Embryonic facial prominence (tissue), 1 donor: ENCODE results near the gene PLIN5.
"Not testable (repeated sequence)": the region's sequence is repeated elsewhere in the genome, so short reads cannot be mapped to it uniquely, and the experiment has no call there.

ENCODE experiments used
- DNase-seq: peaks from one replicate; pipeline ENCODE4 v3.0.0-alpha.2; 2016; ENCODE audit errors: extremely low spot score

Gene PLIN5

DNA sequence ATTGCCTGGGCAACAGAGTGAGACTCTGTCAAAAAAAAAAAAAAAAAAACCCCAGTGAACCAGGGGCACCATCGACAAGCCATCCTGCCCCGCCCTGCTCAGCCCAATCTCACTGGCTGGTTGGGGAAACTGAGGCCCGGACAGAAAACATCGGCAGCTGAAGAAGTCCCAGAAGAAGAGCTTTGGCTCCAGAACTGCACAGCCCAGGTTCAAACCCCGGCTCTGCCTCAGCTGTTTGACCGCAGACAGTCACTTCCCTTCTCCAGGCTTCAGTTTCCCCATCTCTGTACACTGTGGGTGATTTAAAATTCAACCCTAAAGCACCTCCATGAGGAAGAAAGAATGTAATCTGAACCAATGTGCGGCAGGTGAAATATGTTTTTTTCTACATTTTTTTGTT is 33.9 kb upstream of the PLIN5 start:
- no peak for DNase-seq

DNA sequence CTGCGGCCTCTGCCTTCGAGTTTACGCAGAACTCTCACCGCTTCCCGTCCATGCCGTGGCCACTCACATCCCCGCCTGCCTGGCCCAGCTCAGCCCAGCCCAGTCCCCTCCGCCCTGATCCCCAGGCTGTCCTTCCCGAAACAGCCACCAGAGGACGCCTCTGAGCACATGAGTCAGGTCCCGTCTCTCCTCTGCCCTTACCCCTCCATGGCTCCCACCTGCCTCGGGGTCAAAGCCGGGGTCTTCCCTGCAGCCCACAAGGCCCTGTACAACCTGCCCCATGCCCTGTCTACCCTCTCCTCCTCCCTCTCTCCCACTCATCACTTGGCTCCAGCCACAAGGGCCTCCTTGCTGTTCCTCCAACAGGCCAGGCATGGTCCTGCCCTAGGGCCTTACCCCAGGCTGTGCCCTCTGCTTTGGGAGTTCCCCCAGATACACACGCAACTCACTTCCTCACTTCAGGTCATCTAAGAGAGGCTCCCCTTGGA is 32.6 kb upstream of the PLIN5 start:
- DNase-seq = no peak

DNA sequence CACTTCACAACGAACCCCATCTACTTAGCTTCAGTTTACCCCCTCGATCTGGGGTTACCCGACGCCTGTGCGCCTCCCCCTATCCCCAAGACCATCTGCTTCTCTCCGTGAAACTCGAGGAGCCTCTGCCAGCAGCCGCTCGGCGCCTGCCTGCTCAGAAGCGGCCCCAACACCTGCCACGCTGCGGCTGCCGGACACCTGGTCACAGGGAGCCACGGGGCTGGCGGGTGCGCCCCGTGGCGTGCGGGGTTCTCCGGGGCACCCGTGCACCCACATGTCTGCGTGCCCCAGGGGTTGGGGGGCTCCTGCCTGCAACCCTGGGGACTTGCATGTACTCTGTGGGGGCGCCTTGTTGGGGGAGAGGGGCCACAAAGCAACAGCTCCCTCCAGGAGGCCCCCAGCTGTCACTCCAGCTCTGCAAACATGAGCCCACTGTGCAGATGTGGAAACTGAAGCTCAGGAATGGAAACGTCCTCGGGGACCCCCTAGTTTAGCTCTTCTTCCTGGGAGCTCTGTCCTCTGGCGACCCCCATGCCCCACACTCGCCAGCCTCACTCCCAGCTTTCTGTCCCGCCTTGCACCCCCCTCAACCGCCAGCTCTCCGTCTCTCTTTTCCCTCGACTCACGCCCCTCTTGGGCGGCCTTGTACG is 31.5 kb upstream of the PLIN5 start:
- no peak for DNase-seq

DNA sequence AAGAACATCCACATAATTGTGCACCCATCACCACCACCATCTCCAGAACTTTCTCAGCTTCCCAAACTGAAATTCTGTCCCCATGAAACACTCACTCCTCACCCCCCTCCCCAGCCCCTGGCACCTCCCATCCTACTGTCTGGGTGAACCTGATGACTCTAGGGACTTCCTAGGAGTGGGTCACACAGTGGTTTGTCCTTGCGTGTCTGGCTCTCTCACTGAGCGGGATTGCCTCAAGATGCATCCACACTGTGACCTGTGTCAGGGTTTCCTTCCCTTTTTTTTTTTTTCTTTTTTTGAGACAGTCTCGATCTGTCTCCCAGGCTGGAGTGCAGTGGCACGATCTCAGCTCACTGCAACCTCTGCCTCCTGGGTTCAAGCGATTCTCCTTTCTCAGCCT is 28.5 kb upstream of the PLIN5 start:
- DNase-seq = not testable (repeated sequence)

DNA sequence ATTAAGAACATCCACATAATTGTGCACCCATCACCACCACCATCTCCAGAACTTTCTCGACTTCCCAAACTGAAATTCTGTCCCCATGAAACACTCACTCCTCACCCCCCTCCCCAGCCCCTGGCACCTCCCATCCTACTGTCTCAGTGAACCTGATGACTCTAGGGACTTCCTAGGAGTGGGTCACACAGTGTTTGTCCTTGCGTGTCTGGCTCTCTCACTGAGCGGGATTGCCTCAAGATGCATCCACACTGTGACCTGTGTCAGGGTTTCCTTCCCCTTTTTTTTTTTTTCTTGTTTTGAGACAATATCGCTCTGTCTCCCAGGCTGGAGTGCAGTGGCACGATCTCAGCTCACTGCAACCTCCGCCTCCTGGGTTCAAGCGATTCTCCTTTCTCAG is 27.1 kb upstream of the PLIN5 start:
- DNase-seq = not testable (repeated sequence)

DNA sequence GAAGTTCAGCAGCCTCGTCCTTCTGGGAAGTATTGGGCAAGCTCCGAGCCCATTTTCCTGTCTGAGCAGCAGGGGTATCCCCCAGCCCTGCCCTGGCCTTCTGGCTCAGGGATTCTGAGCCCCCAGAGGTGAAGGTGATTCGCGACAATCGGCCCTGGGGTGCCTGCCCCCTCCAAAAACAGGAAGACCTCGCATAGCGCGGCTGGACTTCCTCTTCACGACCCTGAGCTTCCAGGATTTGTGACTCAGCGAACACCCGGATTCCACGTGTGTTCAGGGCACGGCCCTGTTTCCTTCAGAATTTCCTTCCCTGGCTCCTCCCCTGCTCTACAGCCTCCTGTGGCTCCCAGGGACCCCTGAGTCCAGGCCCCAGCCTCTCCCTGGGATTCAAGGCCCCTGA is 24.5 kb upstream of the PLIN5 start, which contains the start of gene SEMA6B:
Gene SEMA6B, minus strand, starts transcription at position 116 of the 400 bp plus-strand sequence. CDS start 1,227 bp downstream, outside the sequence.
- DNase-seq = no peak

DNA sequence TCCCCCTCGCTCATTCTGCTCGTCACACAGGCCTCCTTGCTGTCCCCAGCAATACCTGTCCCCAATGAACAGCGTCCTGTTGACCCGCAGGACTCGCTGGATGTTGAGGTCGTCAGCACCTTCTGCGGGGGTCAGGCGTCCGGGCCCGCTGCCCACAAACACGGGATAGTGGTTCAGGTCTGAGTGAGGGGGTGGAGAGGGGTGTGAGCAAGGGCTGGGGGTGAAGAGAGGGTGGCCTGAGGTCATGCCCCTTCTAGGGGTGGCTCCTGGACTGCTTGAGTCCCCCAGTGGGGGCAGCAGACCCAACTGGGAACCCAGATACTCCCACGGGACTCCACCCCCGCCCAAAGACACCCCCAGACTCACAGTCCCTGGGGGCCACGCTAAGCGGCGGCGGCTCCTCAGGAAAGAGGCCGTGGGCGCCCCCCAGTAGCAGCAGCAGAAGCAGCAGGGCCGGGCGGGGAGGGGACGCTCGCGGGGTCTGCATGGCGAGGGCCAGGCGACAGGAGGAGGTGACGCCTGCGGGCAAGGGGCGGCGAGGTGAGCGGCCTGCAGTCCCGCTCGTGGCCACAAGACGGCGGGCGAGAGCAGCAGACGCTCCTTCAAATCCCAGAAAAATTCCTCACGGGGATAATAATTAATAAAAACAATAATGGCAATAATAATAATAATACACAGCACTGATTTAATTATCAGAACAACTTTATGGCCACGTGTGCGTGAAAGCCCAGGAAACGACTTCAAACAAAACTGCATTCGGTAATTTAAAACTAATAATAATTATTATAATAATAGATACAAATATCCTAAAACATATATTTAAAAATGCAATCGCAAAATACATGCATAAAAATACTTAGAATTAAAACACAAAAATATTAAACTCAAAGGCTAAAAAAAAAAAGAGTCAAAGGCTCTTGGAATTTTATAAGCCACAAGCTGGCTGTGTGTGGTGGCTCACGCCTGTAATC is 23.2 kb upstream of the PLIN5 start:
- no peak for DNase-seq

DNA sequence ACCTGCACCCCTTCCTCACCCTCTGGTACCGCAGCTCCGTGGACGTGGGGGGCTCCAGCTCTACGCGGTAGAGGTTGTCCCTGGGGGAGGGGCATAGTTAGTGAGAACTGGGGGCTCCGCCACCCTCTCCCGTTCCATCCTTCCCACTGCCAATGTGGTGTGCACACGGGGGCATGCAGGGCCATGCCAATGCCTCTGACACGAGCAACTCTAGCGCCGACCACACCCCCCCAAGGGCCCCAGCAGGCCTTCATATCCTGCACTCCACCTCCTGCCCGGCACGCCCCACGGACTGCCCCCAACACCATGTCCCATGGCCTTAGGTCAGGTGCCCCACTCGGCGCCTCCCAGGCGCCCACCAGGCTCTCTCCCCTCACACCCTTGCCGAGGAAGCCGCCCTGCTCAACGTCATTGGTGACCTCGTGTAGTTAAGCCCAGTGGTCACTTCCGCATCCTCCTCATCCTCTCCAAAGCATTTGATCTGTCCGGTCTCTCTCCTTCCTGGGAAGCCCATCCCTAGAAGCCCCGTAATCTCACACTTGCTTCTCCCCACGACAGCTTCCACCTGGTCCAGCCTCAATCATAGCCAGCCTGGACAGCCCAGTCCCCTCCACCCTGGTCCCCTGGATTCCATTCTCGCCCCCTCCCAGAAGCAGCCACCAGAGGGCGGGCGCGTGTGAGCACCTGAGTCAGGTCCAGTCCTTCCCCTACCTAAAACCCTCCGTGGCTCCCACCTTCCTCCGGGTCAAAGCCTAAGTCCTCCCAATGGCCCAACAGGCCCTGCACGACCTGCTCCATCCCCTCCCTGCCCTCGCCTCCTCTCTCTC is 22.3 kb upstream of the PLIN5 start:
- no peak for DNase-seq

DNA sequence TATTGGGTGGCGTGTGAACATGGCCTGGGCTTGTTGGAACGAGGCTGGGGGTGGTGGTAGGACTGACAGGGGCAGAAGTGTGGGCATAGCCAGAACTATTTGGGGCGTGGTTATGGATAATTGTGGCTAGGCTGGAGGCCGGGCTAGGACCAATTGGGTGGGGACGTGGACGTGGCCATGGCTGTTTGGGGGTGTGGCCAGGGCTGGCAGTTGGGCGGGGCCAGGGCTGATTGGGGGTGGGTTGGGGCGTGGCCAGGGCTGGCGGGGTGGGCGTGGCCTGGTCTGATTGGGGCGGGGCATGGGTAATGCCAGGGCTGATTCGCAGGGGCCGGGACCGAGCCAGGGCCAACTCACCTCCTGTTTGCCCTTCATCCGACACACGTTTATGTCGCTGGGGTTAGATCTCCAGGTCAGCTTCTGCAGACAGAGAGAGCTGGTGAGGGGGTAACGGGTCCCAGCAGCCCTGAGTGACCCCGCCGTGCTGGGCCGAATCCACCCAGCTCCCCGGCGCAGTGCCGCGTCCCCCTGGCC is 21.6 kb upstream of the PLIN5 start:
- no peak for DNase-seq

DNA sequence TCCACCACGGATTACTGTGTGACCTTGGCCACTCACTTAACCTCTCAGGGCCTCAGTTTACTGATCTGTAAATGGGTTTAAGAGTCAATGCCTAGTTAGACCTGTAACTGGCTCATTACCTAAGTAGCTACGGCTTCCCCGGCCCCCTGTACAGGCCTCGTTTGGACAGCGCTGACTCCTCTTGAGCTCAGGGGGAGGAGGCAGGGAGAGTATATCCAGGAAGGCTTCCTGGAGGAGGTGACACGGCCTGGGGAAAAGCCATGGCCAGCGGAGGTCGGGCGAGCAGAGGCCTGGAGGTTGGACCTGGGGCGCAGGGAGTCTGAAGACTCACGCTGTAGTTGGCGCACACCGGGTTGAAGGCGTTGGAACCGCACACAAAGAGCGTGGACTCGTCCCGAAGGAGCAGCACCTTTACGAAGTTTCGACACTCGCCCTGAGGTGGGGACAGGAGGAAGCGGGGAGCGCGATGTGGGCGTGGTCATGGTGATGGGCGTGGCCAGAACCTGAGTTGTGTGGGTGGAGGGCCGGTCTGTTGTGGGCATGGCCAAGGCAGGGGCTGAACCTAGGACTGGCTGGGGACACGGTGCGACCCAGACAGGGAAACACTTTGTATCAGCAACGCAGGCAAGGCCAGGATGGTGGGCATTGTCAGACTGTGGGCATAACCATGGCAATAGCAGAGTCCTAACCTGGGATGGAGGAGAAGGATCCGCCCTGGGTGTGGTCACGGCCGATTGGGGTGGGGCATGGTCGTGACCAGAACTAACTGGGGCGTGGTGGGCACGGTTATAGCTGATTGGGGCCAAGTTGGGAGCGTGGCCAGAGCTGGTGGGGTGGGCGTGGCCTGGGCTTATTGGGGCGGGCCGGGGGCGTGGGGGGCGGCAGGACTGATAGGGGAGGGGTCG is 20.9 kb upstream of the PLIN5 start:
- no peak for DNase-seq

DNA sequence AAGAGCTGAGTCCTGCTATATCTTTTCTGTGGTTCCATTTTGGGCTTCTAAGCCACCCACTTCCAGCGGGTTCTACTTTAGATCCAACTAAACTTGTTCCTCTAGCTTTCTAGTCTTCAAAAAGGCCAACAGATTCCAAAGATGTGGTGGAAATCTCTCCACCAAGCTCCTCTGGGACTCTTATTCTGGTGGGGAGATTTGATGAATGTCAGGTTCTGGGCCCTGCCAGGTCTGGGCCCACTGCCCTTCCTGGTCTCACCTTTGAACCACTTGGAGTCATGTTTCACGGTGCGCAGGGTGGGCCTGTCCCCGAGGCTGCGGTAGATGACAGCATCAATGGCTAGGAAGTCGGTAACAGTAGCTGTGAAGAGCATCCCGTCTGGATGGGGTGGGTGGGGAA is 19.7 kb upstream of the PLIN5 start:
- DNase-seq = no peak

DNA sequence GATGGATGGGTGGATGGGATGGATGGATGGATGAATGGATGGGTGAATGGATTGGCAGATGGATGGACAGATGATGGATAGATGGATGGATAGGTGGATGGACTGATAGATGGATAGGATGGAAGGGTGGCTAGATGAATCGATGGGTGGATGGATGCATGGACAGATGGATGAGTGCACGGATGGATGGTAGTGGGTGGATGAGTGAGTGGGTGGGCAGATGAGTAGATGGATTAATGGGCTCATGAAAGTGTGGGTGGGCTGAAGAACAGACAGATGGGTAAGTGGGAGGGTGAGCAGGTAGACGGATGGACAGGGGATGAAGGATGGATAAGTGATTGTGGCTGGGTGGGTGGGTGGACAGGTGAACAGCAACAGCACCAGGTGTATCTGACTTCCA is 18.8 kb upstream of the PLIN5 start:
- no peak for DNase-seq

DNA sequence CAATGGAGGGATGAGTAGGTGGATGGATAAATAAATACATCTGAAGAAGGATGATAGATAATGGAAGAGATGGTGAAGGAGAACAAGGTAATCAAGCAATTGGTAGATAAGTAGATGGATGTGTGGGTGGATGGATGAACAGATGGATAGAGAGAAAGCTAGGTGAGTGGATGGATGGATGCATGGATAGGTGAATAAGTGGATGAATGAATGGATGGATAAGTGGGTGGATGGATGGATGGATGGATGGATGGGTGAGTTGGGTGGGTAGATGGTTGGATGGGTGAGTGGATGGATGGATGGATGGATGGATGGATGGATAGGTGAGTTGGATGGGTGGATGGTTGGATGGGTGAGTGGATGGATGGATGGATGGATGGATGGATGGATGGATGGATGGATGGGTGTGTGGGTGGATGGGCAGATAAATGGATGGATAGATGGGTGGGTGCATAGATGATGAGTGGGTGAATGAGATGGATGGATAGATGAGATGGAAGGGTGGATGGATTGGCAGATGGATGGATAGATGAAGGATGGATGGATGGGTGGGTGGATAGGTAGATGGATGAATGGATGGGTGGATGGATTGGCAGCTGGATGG is 18.2 kb upstream of the PLIN5 start:
- DNase-seq = no peak

DNA sequence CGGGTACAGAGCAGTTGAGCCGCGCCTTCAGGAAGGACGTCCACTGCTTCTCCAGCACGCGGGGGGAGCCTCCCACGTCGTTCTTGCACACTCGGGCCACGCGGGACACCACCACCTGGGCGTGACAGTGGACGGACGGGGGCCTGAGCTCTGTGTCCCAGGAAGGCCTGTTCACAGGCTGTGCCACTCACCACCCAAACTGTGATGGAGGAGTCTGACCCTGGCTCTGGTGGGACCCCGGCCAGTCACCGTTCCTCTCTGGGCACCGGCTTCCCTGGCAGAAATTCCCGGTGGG is 17.4 kb upstream of the PLIN5 start:
- DNase-seq = no peak

DNA sequence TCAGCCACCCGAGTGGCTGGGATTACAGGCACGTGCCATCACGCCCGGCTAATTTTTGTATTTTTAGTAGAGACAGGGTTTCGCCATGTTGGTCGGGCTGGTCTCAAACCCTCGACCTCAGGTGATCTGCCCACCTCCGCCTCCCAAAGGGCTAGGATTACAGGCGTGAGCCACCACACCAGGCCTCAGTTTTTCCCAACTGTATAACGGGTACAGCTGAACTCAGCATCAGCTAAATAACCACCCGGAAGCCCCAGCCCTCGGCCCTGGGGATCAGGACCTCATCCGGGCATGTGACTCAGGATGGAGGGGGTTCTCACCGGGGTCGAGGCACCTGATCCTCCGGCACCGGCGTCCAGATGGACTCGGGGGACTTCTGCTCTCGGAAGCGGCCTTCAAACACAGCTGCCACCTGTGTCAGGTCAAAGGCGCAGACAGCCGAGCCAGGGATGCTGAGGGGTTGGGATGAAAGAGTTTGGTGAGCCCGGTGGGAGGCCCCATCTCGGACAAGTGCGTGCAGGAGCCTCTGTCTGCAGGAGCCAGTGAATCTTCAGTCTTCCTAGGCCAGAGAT is 15.5 kb upstream of the PLIN5 start:
- no peak for DNase-seq

DNA sequence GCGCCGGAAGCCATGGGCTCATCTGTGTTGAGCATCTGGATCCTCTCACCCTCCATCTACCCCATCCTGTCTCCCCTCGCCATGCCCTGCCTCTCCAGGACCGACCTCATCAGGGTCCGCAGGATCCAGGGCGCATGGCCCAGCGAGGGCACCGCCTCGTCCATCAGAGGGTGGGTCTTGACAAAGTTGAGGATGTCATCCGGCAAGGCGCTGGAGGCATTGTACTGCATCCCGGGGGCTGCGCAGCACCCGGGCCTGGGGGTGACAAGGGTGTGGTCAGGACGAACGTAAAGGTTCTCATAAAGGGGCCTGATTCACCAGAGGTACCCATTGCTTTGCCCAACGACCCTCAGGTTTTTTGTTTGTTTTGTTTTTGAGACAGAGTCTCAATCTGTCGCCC is 15.0 kb upstream of the PLIN5 start:
- DNase-seq = no peak

DNA sequence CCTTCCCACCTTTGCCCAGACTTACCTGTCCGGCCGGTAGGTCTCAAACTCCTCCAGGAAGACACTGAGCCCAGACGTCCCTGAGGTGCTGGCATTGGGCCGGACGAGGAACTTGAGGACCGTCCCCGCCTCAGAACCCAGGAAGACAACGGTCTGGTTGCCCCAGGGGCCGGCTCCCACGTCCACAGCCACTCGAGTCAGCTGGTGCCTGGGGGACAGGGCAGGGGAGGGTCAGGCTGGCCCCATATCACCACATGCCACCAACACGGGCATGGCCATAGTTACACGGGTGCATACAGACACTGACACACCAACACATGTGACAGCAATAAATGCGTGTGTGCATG is 13.2 kb upstream of the PLIN5 start:
- no peak for DNase-seq

DNA sequence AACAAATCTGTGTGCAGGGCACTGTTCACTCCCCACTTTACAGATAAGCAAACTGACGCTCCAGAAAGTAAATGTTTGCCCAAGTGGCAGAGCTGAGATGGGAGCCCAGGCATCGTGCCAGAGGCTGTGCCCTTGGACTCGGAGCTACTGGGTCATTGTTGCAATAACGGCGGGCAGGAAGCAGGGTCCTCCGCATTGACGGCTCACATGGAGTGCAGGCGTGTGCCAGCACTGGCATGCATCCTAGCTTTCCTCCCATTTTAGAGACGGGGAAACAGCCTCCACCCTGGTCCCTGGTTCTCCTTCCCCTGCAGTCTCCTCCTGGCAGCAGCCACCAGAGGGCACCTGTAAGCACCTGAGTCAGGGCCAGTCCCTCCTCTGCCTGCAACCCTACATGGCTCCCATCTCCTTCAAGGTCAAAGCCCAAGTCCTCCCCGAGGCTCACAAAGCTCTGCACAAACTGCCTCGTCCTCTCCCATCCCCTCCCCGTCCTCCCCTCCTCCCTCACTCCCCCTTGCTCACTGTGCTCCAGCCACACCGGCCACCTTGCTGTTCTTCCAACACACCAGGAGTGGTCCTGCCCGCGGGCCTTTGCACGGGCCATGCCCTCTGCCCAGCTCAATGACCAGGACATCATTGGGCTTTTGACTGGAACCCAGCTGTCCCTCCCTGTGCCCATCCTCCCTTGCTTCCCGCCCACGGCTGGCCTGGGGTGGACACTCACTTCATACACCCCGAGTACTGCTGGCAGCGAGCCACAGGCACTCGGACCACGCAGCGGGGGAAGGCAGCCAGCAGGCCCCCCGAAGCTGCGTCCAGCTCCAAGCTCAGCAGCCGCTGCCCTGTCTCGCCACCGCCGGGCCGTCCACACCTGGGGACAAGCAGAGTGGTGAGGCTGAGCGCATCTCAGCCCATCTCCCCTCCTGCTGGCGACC is 12.5 kb upstream of the PLIN5 start:
- no peak for DNase-seq
